ENCODE results near the gene C6orf52.
A peak's percentile ranks its signal among the peaks of the same experiment; 100 is the strongest.

Gene C6orf52

DNA sequence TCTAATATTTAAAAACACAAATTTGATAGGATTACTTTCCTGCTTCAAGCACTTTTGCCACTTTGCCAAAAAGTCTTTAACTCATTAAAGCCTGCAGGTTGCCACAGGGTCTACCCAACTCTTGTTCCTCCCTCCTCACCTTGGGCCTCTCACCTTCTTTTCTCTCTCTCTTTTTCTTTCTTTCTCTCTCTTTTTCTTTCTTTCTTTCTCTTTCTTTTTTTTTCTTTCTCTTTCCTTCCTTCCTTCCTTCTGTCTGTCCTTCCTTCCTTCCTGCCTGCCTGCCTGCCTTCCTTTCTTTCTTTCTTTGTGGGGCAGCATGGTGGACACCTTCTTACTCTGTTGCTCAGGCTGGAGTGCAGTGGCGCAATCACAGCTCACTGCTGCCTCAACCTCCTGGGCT lies 50.2 kb downstream of the C6orf52 start:
- DNase-seq (ENCODE audit: low spot score), result no peak

DNA sequence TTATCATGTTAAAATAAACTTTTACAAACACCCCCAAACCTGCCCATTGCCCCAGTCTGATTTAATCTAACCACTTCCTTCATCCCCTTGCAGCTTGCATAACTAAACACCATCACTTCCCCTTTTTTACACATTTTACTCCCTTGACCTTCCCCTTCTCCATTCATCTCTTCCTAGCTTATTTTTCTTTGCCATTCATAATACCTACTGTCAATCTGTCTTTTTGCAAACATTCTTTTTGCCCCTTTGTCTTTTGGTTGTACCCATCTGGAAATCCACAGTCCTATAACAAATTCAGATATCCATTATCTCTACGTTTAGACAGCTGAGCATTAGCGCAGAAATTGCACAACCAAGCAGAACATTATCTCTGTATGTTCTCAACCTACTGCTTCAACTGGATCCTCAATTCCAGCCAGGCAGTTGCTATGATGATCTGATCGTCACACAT lies 51.2 kb downstream of the C6orf52 start:
- peak; percentile 62 for DNase-seq (ENCODE audit: low spot score)

DNA sequence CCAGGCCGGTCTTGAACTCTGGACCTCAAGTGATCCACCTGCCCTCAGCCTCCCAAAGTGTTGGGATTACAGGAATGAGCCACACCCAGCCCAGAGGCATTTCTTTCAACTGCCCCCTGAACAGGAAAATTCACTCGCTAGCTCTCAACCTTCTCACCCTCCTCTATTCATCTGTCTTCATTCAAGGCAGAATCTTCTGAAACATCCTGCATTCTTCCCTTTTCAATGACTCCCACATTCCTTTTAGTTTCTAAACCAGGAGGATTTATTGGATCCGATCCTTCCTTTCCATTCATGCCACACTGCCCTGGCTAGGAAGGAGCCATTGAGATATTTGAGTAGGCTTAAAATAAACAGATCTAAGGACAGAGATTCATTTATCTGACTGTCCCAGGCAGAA lies 52.9 kb downstream of the C6orf52 start:
- DNase-seq (ENCODE audit: low spot score), result no peak

DNA sequence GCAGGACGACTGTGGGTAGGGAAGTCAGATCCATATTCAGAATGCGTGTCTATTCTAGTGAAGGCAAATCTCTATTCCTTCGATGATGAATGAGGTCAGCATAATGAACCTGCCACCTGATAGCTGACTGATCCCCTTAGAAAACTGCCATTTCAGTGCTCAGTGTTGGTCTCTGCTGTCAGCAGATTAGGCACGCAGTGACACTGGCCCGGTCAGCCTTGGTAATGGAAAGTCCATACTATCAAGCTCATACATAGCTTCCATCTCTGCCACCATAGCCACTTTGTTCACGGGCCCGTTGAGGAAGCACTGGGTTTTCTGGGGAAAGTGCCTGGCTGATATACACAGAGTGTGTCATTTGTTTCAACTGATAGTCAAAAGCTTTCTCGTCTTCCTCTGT lies 54.0 kb downstream of the C6orf52 start:
- no peak for DNase-seq (ENCODE audit: low spot score)

DNA sequence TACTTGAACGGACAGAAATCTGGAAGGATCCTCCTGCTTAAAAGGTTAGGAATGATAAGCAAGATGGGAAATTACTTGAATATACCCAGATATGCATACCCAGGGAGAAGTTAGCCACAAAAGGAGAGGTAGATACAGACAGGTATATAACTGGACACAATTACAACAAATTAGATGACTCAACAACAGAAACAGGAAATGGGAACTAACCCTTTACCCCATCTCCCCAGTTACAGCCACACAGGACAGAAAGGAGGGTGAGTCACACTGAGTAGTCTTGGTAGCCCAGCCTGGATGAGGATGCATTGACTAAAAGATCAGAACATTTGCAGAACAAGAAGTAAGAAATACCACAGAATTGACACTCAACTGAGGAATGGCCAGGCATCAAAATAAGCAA lies 61.2 kb downstream of the C6orf52 start:
- DNase-seq (ENCODE audit: low spot score), result peak; percentile 9

DNA sequence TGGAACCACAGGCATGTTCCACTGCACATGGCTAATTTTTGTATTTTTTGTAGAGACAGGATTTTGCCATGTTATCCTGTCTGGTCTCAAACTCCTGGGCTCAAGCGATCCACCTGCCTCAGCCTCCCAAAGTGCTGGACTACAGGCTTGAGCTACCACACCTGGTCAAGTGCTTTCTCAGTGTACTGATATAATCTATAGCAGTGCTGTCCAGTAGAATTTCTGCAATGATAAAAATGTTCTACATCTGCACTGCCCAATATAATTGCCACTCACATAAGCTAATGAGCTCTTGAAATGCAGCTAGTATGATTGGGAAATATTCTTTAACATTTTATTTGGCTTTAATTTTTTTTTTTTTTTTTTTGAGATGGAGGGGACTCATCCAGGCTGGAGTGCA lies 64.2 kb downstream of the C6orf52 start:
- DNase-seq (ENCODE audit: low spot score), result no peak

DNA sequence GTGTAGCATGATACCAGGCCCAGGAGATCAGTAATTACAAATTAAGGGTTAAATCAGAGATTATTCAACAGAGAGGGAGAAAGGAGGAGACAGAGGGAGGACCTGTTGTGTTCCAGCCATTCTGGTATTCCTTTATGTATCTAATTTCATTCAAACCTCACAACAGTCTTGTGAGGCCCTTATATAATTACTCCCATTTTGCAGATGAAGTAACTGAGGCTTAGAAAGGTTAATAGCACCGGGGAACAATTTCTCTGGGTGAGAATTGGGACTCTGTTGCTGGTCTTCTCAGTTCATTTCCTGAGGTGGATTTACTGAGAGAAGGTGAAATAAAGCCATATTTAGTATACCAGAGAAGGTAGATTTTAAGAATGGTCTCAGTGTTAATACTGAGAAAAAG lies 66.6 kb downstream of the C6orf52 start:
- no peak for DNase-seq (ENCODE audit: low spot score)

DNA sequence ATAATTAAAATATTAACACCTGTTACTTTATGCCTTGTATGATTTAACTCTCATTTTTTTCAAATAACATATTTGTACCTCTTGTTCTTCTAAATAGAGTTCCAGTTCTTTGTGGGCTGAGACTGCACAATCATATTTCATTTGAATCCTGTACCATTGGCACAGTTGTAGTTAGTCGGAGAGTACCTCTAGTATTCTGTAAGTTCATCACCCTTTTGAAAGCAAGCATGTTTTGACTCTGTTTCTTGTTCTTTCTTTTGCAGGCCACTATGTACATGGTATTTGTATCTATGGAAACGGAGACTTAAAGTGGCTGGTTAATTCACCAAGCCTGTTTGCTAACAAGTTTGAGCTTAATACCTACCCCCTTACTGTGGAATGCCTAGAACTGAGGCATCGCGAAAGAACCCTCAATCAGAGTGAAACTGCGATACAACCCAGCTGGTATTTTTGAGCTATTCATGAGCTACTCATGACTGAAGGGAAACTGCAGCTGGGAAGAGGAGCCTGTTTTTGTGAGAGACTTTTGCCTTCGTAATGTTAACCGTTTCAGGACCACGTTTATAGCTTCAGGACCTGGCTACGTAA lies 68.2 kb downstream of the C6orf52 start:
- DNase-seq (ENCODE audit: low spot score), result no peak

DNA sequence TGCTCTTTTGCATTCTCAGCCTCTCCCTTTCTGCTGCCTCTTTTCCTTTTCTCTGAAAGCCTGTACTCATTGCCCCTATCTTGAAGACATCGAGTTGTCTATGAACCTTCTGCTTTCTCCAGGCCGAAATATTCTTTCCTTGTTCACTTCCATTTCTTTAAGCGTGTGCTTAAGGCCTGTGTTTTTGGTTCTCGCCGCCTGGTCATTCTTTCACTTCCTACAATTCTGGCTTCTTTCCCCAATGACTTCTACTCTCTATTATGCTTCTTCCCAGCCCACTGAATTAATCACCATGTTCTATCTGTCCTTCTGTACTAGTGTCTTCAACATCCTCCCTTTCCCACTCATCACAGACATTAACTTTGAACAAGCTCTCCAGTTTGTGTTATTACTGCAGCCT lies 69.6 kb downstream of the C6orf52 start:
- no peak for DNase-seq (ENCODE audit: low spot score)

DNA sequence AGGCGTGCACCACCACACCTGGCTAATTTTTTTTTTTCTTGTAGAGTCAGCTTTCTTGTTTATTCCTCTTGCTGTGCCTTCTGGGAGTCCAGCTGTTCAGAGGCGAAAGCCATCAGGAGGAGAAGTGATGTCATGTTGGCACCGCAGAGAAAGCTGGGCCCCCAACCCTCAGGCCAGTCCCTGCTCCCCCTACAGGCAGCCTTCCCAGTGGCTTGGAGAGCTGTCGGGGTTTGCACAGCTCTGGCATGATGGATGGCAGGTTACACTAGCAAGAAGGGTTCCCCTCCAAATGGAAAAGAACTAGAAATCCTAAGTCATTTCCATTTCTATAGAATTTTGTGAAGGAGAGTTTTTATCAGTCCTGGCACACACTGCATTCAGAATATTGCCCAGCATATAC lies 72.6 kb downstream of the C6orf52 start:
- DNase-seq (ENCODE audit: low spot score), result no peak

Measured in NAMALWA (cell line).